Fibroblast of villous mesenchyme (primary cell): ENCODE results near the gene PRRG3. TPM values are rescaled to one million over a fixed set of nuclear protein-coding genes. Genes with fewer than 3 reads are reported as not detected.
A peak's percentile ranks its signal among the peaks of the same experiment; 100 is the strongest.

Source experiments
- DNase-seq: peaks from one replicate; pipeline ENCODE4 v3.0.0-alpha.2; 2010; ENCODE audit warnings: low read depth
- H3K4me3 ChIP-seq: 2 replicates; pipeline ENCODE4 v1.5.1; 2011; ENCODE audit warnings: low read depth, mild to moderate bottlenecking, low read length
- CTCF ChIP-seq: IDR thresholded peaks from 2 replicates; pipeline ENCODE4 v1.5.1; 2012; ENCODE audit warnings: low read depth, mild to moderate bottlenecking, low read length; ENCODE audit not compliant: insufficient read depth
- total RNA-seq: library from RNA; depleted of rRNA; stranded (reverse); fragments of >200 nt; gene quantifications from 2 replicates; pipeline ENCODE4 v1.2.3, GENCODE V29; 2012

Gene PRRG3
- total RNA-seq, 1 donor: not detected

- TF ChIP-seq CTCF: peak; percentile 38
- no peak overlapping the region for H3K4me3 ChIP-seq
- peak; percentile 1 for DNase-seq
Observed at GRCh38 chrX:151713849-151714248, 18.6 kb downstream of the PRRG3 start.

GRCh38 chrX:151714362-151714761, 19.1 kb downstream of the PRRG3 start:
- DNase-seq: no peak

GRCh38 chrX:151715752-151716151, 20.5 kb downstream of the PRRG3 start, which contains the start of gene FATE1:
TSS of gene FATE1 (plus strand) at chrX:151716035. CDS start at chrX:151716120, 85 bp downstream.
- TF ChIP-seq CTCF: no peak
- no peak within 1 kb of the TSS for H3K4me3 ChIP-seq
- no peak for DNase-seq

More at GRCh38 chrX:151714362-151714761, 19.1 kb downstream of the PRRG3 start:
- TF ChIP-seq CTCF: no peak
- H3K4me3 ChIP-seq: no peak overlapping the region

GRCh38 chrX:151722241-151722846, 27.1 kb downstream of the PRRG3 start:
- no peak for DNase-seq
- no peak overlapping the region for H3K4me3 ChIP-seq
- no peak for TF ChIP-seq CTCF

GRCh38 chrX:151723156-151723760, 28.0 kb downstream of the PRRG3 start:
- no peak overlapping the region for H3K4me3 ChIP-seq
- TF ChIP-seq CTCF: no peak
- no peak for DNase-seq

- DNase-seq: no peak
- TF ChIP-seq CTCF: no peak
- no peak overlapping the region for H3K4me3 ChIP-seq
Observed at GRCh38 chrX:151724563-151725337, 29.5 kb downstream of the PRRG3 start.
